Activated naive CD4-positive, alpha-beta T cell treated with anti-CD3 and anti-CD28 coated beads, Interleukin-2, amount 50 U/mL, for 72 hours (primary cell): ENCODE data around the gene CIAPIN1. TPM values are rescaled to one million over a fixed set of nuclear protein-coding genes. Genes with fewer than 3 reads are reported as not detected.

Source experiments
- ATAC-seq, 2 donors: fragments of 150-1000 bp; cut with Tn5 transposase; 2 replicates each; pipeline ENCODE4 v1.10.0; 2021; ENCODE audit warnings: mild to moderate bottlenecking in 2 of 2, moderate library complexity in 2 of 2
- DNase-seq, 2 donors: peaks; one replicate each; pipeline ENCODE4 v3.0.0; 2021 to 2022; ENCODE audit warnings: low spot score in 2 of 2
- H3K27ac Mint-ChIP-seq, 2 donors: one replicate each; pipeline ENCODE4 v1.8.0; 2022; ENCODE audit warnings: mild to moderate bottlenecking in 2 of 2, mixed read lengths in 2 of 2
- H3K36me3 Mint-ChIP-seq, 2 donors: one replicate each; pipeline ENCODE4 v1.8.0; 2022; ENCODE audit warnings: mixed read lengths in 2 of 2
- H3K9me3 Mint-ChIP-seq, 2 donors: one replicate each; pipeline ENCODE4 v1.8.0; 2022; ENCODE audit warnings: mixed read lengths in 2 of 2
- total RNA-seq, 2 donors: library from RNA; stranded (reverse); gene quantifications; one replicate each; pipeline ENCODE4 v1.2.3, GENCODE V29; 2022

CIAPIN1 gene
- total RNA-seq, 2 donors from 2014 or later, result 35.2 to 38.0 TPM

GRCh38 chr16:57384248-57385070 lies 62.7 kb downstream of the CIAPIN1 start:
- DNase-seq (no peak), ATAC-seq (no peak)
- Mint-ChIP-seq H3K27ac (no peak overlapping the region), H3K9me3 (no peaks in the 10 kb centered on the region), H3K36me3 (no peaks in the 10 kb centered on the region)

GRCh38 chr16:57383276-57384247 lies 63.6 kb downstream of the CIAPIN1 start:
- Mint-ChIP-seq H3K27ac (peak overlapping the region; percentile 43 to 55), H3K9me3 (no peaks in the 10 kb centered on the region), H3K36me3 (no peaks in the 10 kb centered on the region)
- ATAC-seq (no peak), DNase-seq (no peak)

GRCh38 chr16:57382535-57383275 lies 64.5 kb downstream of the CIAPIN1 start:
- Mint-ChIP-seq H3K36me3 (no peaks in the 10 kb centered on the region), H3K27ac (peak overlapping the region; percentile 43 to 55), H3K9me3 (no peaks in the 10 kb centered on the region)
- ATAC-seq (no peak), DNase-seq (no peak)

DNA sequence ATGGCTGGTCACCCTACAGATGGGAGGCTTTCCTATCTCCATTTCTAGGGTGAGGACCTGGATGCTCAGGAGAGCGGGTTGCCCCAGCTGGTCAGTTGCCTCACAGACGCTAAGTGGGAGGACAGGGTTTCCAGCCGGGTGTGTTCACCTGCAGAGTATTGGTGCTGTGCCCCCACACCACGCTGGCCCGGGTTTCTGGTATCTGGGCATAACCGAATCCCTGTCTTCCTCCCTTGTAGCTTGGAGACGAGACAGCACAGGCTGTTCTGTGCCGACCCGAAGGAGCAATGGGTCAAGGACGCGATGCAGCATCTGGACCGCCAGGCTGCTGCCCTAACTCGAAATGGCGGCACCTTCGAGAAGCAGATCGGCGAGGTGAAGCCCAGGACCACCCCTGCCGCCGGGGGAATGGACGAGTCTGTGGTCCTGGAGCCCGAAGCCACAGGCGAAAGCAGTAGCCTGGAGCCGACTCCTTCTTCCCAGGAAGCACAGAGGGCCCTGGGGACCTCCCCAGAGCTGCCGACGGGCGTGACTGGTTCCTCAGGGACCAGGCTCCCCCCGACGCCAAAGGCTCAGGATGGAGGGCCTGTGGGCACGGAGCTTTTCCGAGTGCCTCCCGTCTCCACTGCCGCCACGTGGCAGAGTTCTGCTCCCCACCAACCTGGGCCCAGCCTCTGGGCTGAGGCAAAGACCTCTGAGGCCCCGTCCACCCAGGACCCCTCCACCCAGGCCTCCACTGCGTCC lies 65.2 kb downstream of the CIAPIN1 start:
- H3K36me3 Mint-ChIP-seq, result no peaks in the 10 kb centered on the region
- ATAC-seq (no peak), DNase-seq (no peak)
- no peaks in the 10 kb centered on the region for H3K9me3 Mint-ChIP-seq
- H3K27ac Mint-ChIP-seq, result peak overlapping the region in 1 of 2 donors; percentile 14

DNA sequence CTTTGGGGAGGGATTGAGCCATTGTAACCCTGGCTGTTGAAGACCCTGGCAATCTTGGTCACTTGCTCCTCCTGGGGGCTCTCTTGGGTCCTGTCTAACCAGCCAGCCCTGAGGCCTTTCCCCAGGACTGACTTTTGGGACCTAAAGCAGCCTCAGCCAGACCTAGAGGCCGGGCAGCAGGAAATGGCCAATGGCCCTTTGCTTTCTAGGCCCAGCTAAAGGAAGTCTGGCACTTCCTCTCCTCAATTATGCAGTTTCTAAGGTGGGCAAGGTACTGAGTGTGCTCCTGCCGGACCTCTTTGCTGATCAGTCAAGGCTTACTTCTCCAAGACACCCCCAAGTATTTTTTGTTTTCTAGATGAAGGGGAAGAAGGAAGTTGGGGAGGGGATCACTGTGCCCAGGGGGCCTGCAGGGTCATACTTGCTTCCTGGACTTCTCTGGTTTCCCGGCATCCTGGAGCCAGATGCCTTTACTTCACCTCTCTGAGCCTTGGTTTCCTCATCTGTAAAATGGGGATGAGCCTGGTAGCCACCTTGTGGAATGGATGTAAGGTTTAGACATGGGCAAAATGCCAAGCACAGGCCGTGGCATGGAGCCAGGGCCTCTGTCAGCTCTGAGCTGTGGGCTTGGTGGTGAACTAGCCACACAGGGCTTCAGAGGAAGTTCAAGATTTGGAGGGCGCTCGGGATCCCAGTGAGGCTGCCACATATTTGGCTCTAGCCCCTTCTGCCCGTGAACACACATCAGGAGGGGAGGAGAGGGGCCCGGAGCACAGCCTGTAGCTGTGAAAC lies 66.3 kb downstream of the CIAPIN1 start:
- no peaks in the 10 kb centered on the region for H3K9me3 Mint-ChIP-seq
- H3K27ac Mint-ChIP-seq, result peak overlapping the region in 1 of 2 donors; percentile 37
- DNase-seq (no peak), ATAC-seq (no peak)
- H3K36me3 Mint-ChIP-seq, result no peaks in the 10 kb centered on the region

GRCh38 chr16:57379579-57379978 lies 67.6 kb downstream of the CIAPIN1 start:
- Mint-ChIP-seq H3K36me3 (no peaks in the 10 kb centered on the region), H3K27ac (no peak overlapping the region), H3K9me3 (no peaks in the 10 kb centered on the region)
- ATAC-seq, result no peak
- DNase-seq, result no peak

Other genes starting within 250 kb of the CIAPIN1 start
- gene ARL2BP, start 202.1 kb downstream of the CIAPIN1 start, total RNA-seq, result 10 to 100 TPM; 14.7 to 20.7 TPM
- gene PLLP, start 162.7 kb downstream of the CIAPIN1 start, total RNA-seq, result under 1 TPM; 0.35 to 0.43 TPM
- 1 to 10 TPM; 2.3 to 2.6 TPM for gene CCL22, start 88.6 kb downstream of the CIAPIN1 start, total RNA-seq
- under 1 TPM in 1 of 2 donors, not detected in 1; 0.07 TPM for gene CX3CL1, start 74.9 kb downstream of the CIAPIN1 start, total RNA-seq
- gene CCL17, start 42.6 kb downstream of the CIAPIN1 start, total RNA-seq, result not detected
- 10 to 100 TPM; 14.8 to 44.3 TPM for gene COQ9, start 94 bp upstream of the CIAPIN1 start, total RNA-seq
- gene POLR2C, start 15.3 kb upstream of the CIAPIN1 start, total RNA-seq, result 10 to 100 TPM; 64.3 to 65.3 TPM
- gene DOK4, start 39.1 kb upstream of the CIAPIN1 start, total RNA-seq, result 1 to 10 TPM; 7.1 to 7.7 TPM
- 10 to 100 TPM in 1 of 2 donors, 1 to 10 TPM in 1; 5.4 to 13.9 TPM for gene CCDC102A, start 89.2 kb upstream of the CIAPIN1 start, total RNA-seq
- 1 to 10 TPM; 2.6 to 5.3 TPM for gene ADGRG5, start 95.3 kb upstream of the CIAPIN1 start, total RNA-seq
- gene ADGRG1, start 181.2 kb upstream of the CIAPIN1 start, total RNA-seq, result 1 to 10 TPM; 4.3 to 8.2 TPM
- gene ADGRG3, start 220.9 kb upstream of the CIAPIN1 start, total RNA-seq, result under 1 TPM; 0.21 to 0.84 TPM
- gene DRC7, start 247.4 kb upstream of the CIAPIN1 start, total RNA-seq, result not detected